HG03064 (cell line): Measurements from ENCODE around the gene ZNF774.
"Not testable (repeated sequence)": the region's sequence is repeated elsewhere in the genome, so short reads cannot be mapped to it uniquely, and the experiment has no call there.

Source experiments
- ATAC-seq: cut with Tn5 transposase; IDR thresholded peaks from one replicate; pipeline ENCODE4 v1.9.1; 2021; ENCODE audit warnings: low read depth; ENCODE audit not compliant: unreplicated experiment

The ZNF774 gene

GRCh38 chr15:90344662-90345061 lies 7.4 kb upstream of the ZNF774 start:
- no peak for ATAC-seq

- ATAC-seq = no peak
Observed at GRCh38 chr15:90345857-90346256, 6.2 kb upstream of the ZNF774 start.

GRCh38 chr15:90347431-90348065 lies 4.5 kb upstream of the ZNF774 start:
- ATAC-seq = not testable (repeated sequence)

GRCh38 chr15:90348456-90348855 lies 3.6 kb upstream of the ZNF774 start:
- no peak for ATAC-seq

- no peak for ATAC-seq
Observed at GRCh38 chr15:90349072-90349471, 3.0 kb upstream of the ZNF774 start.

- ATAC-seq = no peak
Observed at GRCh38 chr15:90349821-90350220, 2.3 kb upstream of the ZNF774 start.

- peak; percentile 11 for ATAC-seq
Observed at GRCh38 chr15:90351479-90352106, 491 bp upstream of the ZNF774 start.

GRCh38 chr15:90354986-90355385 lies 2.9 kb downstream of the ZNF774 start:
- ATAC-seq = no peak

GRCh38 chr15:90358124-90359033 lies 6.3 kb downstream of the ZNF774 start:
- no peak for ATAC-seq

GRCh38 chr15:90360746-90361145 lies 8.7 kb downstream of the ZNF774 start:
- ATAC-seq = no peak

GRCh38 chr15:90362936-90363212 lies 10.8 kb downstream of the ZNF774 start:
- no peak for ATAC-seq

GRCh38 chr15:90364251-90364650 lies 12.2 kb downstream of the ZNF774 start:
- no peak for ATAC-seq

- ATAC-seq = no peak
Observed at GRCh38 chr15:90365414-90366055, 13.5 kb downstream of the ZNF774 start.

- no peak for ATAC-seq
Observed at GRCh38 chr15:90367576-90367975, 15.5 kb downstream of the ZNF774 start.

GRCh38 chr15:90375071-90375470 lies 23.0 kb downstream of the ZNF774 start:
- no peak for ATAC-seq

- no peak for ATAC-seq
Observed at GRCh38 chr15:90376789-90377188, 24.7 kb downstream of the ZNF774 start.

- no peak for ATAC-seq
Observed at GRCh38 chr15:90379263-90379662, 27.2 kb downstream of the ZNF774 start.

GRCh38 chr15:90381515-90381914 lies 29.4 kb downstream of the ZNF774 start:
- ATAC-seq = no peak

GRCh38 chr15:90382320-90382719 lies 30.2 kb downstream of the ZNF774 start:
- ATAC-seq = no peak

- no peak for ATAC-seq
Observed at GRCh38 chr15:90386221-90386620, 34.1 kb downstream of the ZNF774 start.
